Measurements from ENCODE around the gene KRT6B. TPM values are rescaled to one million over a fixed set of nuclear protein-coding genes. Genes with fewer than 3 reads are reported as not detected.
"Not testable (repeated sequence)": the region's sequence is repeated elsewhere in the genome, so short reads cannot be mapped to it uniquely, and the experiment has no call there.

Gene KRT6B
- not detected in 2 replicates for total RNA-seq

DNA sequence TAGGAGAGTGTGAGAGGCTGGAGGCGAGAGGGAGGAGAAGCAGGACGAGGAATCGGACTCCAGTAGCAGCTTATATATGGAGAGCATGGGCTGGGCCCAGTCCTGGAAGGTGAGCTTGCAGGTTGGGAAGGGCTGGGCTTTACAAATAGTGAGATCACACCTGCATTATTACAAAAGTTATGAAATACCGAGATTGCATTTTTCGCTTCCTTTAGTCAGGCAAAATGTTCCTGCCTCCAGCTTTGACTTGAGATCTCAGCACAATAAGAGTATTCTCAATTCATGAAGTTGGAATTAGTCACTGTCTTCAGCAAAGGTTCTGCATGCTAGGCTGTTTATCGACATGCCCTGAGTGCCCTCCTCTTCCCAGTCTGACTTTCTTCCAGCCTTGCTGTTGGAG, at the start of gene KRT6B:
KRT6B (minus strand) TSS at position 46 of the 400 bp plus-strand sequence. CDS start 68 bp downstream, outside the sequence.
- Mint-ChIP-seq H3K27ac (no peak within 1 kb of the TSS), H3K4me1 (peaks cover 8% of the 10 kb centered on the region), H3K27me3 (peaks cover 13% of the 10 kb centered on the region), H3K36me3 (ENCODE audit: low read depth) (no peaks in the 10 kb centered on the region), H3K4me3 (no peak within 1 kb of the TSS), H3K9me3 (no peaks in the 10 kb centered on the region)
- intact Hi-C loops (cut with micrococcal nuclease) = no loop called here
- DNase-seq = no peak

DNA sequence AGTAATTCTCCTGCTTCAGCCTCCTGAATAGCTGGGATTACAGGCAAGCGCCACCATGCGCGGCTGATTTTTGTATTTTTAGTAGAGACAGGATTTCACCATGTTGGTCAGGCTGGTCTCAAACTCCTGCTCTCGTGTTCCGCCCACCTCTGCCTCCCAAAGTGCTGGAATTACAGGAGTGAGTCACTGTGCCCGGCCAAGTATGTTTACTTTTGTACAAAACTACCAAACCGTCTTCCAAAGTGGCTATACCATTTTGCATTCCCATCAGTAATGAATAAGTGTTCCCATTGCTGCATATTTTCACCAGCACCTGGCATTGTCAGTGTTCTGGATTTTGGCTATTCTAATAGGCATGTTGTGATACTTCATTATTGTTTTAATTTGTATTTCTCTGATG, 49.5 kb upstream of the KRT6B start:
- no peak for DNase-seq
- Mint-ChIP-seq H3K27ac (no peak overlapping the region), H3K9me3 (no peaks in the 10 kb centered on the region), H3K4me1 (no peaks in the 10 kb centered on the region), H3K4me3 (no peak overlapping the region), H3K27me3 (peaks cover 31% of the 10 kb centered on the region), H3K36me3 (ENCODE audit: low read depth) (no peaks in the 10 kb centered on the region)
- intact Hi-C loops (cut with micrococcal nuclease) = no loop called here

DNA sequence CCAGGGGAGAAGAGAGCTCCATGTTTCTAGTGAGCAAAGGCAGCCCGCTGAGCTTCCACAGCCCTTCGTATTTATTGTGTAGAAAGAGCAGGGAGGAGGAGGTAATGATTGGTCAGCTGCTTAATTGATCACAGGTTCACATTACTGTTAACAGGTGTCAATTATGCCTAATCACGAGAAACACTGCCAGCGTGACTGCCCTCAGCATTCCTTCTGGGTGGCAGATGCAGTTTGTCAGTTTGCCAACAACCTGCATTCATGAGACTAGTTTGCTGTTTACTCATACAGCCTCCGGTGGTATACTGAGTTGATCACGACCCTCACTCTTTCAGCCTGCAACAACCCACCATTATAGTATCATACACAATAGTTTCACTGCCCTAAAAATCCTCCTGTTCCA, 48.6 kb upstream of the KRT6B start:
- intact Hi-C loops (cut with micrococcal nuclease); DNase-seq; H3K4me3 Mint-ChIP-seq; H3K36me3 Mint-ChIP-seq (ENCODE audit: low read depth); H3K9me3 Mint-ChIP-seq; H3K4me1 Mint-ChIP-seq; H3K27ac Mint-ChIP-seq: not testable (repeated sequence)
- H3K27me3 Mint-ChIP-seq = peaks cover 26% of the 10 kb centered on the region

- H3K4me1 Mint-ChIP-seq = no peaks in the 10 kb centered on the region
- intact Hi-C loops (cut with micrococcal nuclease) = no loop called here
- H3K9me3 Mint-ChIP-seq = no peaks in the 10 kb centered on the region
- H3K36me3 Mint-ChIP-seq (ENCODE audit: low read depth) = no peaks in the 10 kb centered on the region
- no peak overlapping the region for H3K27ac Mint-ChIP-seq
- no peak overlapping the region for H3K4me3 Mint-ChIP-seq
- DNase-seq = no peak
- peaks cover 22% of the 10 kb centered on the region for H3K27me3 Mint-ChIP-seq
These were observed 48.0 kb upstream of the KRT6B start for GRCh38 chr12:52499806-52500560.

DNA sequence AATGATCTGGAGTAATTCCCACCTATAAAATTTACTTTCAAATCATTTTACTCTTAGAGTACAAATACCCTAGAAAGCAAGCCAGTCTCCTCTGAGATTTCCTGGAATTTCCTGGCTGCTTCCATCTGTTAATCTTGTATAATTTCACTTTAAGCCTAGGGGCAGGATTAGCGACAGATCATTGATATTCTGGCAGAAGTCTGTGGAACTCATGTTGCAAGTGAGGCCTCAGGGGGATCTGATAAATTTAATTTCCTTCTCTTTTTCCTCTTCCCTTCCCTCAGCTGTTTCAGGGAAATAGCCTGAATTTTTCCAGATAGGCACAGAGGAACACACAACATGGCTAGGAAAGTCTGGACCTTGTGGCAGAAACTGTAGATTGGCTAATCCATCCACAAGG, 47.0 kb upstream of the KRT6B start:
- Mint-ChIP-seq H3K27ac (no peak overlapping the region), H3K4me1 (no peaks in the 10 kb centered on the region), H3K9me3 (no peaks in the 10 kb centered on the region), H3K36me3 (ENCODE audit: low read depth) (no peaks in the 10 kb centered on the region), H3K27me3 (peaks cover 27% of the 10 kb centered on the region), H3K4me3 (no peak overlapping the region)
- no peak for DNase-seq
- intact Hi-C loops (cut with micrococcal nuclease) = no loop called here

GRCh38 chr12:52497975-52498374, 46.0 kb upstream of the KRT6B start:
- Mint-ChIP-seq H3K27ac (no peak overlapping the region), H3K4me3 (no peak overlapping the region), H3K4me1 (no peaks in the 10 kb centered on the region), H3K36me3 (ENCODE audit: low read depth) (no peaks in the 10 kb centered on the region), H3K27me3 (peaks cover 23% of the 10 kb centered on the region), H3K9me3 (no peaks in the 10 kb centered on the region)
- no peak for DNase-seq
- intact Hi-C loops (cut with micrococcal nuclease) = no loop called here

DNA sequence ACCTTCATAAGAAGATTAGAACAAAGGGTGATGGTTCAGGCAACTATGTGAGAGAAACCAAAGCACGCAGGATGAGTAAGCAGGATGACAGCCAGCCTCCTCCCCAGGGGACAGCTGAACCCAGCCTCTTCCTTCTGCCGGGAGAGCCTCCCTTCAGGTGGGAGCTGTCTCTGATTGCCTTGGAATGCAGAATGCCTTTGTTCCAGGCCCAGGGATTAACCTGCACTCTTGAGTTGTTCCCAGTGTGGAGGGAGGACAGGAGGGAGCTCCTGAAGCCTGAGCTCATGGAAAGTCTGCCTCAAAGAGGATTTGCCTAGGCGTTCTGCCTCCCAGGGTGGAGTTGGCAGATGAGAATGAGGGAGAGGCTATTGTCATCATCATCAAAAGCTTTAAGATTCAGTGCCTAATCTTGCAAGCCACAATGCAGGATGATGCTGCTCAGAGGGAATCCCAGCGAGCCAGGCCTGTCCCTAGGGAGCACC, 44.7 kb upstream of the KRT6B start:
- no peak for DNase-seq
- H3K4me1 Mint-ChIP-seq = no peaks in the 10 kb centered on the region
- H3K36me3 Mint-ChIP-seq (ENCODE audit: low read depth) = no peaks in the 10 kb centered on the region
- H3K27me3 Mint-ChIP-seq = peaks cover 18% of the 10 kb centered on the region
- H3K27ac Mint-ChIP-seq = no peak overlapping the region
- intact Hi-C loops (cut with micrococcal nuclease) = no loop called here
- H3K9me3 Mint-ChIP-seq = no peaks in the 10 kb centered on the region
- no peak overlapping the region for H3K4me3 Mint-ChIP-seq

- Mint-ChIP-seq H3K4me1 (no peaks in the 10 kb centered on the region), H3K4me3 (no peak overlapping the region), H3K9me3 (no peaks in the 10 kb centered on the region), H3K36me3 (ENCODE audit: low read depth) (no peaks in the 10 kb centered on the region), H3K27ac (no peak overlapping the region), H3K27me3 (peaks cover 18% of the 10 kb centered on the region)
- DNase-seq = no peak
- intact Hi-C loops (cut with micrococcal nuclease) = no loop called here
These were observed 44.1 kb upstream of the KRT6B start for GRCh38 chr12:52496054-52496453.

DNA sequence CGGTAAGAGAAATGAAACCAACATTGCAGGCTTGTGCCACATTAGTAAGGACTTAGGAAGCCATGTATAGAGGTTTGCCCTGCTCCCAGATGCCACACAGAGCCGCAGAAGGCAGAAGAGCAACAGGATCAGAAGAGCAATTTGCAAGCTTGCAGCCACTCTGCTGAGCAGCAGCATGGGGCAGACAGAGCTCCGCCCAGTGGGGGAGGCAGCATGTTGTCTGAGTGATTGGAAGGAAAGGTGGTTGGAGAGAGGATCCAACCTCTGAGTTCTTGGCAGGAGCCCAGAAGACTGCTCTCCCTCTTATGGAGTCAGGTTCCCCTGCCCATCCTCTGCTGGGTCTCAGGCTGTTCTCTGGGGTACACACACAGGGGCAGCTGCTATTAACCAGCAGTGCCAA, 43.4 kb upstream of the KRT6B start:
- H3K27me3 Mint-ChIP-seq = peaks cover 17% of the 10 kb centered on the region
- H3K4me3 Mint-ChIP-seq = no peak overlapping the region
- H3K36me3 Mint-ChIP-seq (ENCODE audit: low read depth) = no peaks in the 10 kb centered on the region
- no peak overlapping the region for H3K27ac Mint-ChIP-seq
- H3K4me1 Mint-ChIP-seq = no peaks in the 10 kb centered on the region
- intact Hi-C loops (cut with micrococcal nuclease) = no loop called here
- no peaks in the 10 kb centered on the region for H3K9me3 Mint-ChIP-seq
- no peak for DNase-seq

DNA sequence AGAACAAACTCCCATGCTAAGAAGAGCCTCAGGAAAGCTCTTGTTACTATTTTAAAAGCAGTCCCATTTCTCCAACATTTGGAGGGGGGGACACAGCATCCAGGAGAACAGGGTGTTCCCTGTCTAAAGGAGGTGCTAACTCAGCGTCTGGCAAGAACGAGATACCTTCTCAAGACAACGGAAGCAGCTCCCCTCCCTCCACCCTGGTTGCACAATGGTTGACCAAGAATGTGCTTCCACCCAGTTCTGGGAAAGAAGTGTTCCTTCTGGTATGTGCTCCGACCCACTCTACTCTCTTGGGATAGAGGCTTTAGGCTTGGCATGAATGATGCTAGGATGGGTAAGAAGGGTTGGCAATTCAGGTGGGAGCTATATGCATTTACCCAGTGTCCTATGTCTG, 42.6 kb upstream of the KRT6B start:
- intact Hi-C loops (cut with micrococcal nuclease) = no loop called here
- no peak overlapping the region for H3K4me3 Mint-ChIP-seq
- H3K27ac Mint-ChIP-seq = no peak overlapping the region
- no peaks in the 10 kb centered on the region for H3K4me1 Mint-ChIP-seq
- DNase-seq = no peak
- peaks cover 17% of the 10 kb centered on the region for H3K27me3 Mint-ChIP-seq
- H3K36me3 Mint-ChIP-seq (ENCODE audit: low read depth) = no peaks in the 10 kb centered on the region
- H3K9me3 Mint-ChIP-seq = no peaks in the 10 kb centered on the region

DNA sequence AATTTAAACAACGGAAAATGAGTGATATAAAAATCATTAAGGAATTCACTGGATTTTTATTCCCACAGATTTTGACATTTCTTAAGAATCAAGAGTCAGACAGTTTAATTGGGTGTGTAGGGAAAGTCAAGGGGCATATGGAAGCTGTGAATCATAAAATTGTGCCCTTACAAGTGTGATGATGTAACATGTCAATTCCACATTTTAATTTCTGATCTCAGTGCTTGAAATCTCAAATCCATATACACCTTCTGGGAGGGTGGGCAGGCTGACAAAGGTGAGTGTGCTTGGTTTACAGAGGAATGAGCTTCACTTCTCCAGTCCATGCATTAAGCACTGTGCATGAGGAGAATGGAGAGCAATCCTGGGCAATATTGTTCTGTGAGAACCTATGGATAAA, 42.2 kb upstream of the KRT6B start:
- no peaks in the 10 kb centered on the region for H3K36me3 Mint-ChIP-seq (ENCODE audit: low read depth)
- intact Hi-C loops (cut with micrococcal nuclease) = no loop called here

GRCh38 chr12:52493172-52493571, 41.2 kb upstream of the KRT6B start, which contains the start of gene KRT6A:
Gene KRT6A (minus strand): TSS chr12:52493257. CDS start chr12:52493188, 69 bp downstream.
- intact Hi-C loops (cut with micrococcal nuclease) = no loop called here
- Mint-ChIP-seq H3K27ac (no peak within 1 kb of the TSS), H3K4me1 (no peaks in the 10 kb centered on the region)

More for the DNA sequence above, 42.2 kb upstream of the KRT6B start:
- Mint-ChIP-seq H3K27me3 (peaks cover 17% of the 10 kb centered on the region), H3K4me1 (no peaks in the 10 kb centered on the region), H3K9me3 (no peaks in the 10 kb centered on the region), H3K4me3 (no peak overlapping the region), H3K27ac (no peak overlapping the region)
- DNase-seq = no peak

GRCh38 chr12:52492405-52492804, 40.5 kb upstream of the KRT6B start:
- H3K9me3 Mint-ChIP-seq; H3K4me1 Mint-ChIP-seq; H3K27ac Mint-ChIP-seq; intact Hi-C loops (cut with micrococcal nuclease); H3K36me3 Mint-ChIP-seq (ENCODE audit: low read depth); DNase-seq; H3K4me3 Mint-ChIP-seq: not testable (repeated sequence)
- peaks cover 18% of the 10 kb centered on the region for H3K27me3 Mint-ChIP-seq

More at GRCh38 chr12:52493172-52493571, 41.2 kb upstream of the KRT6B start, which contains the start of gene KRT6A:
- no peak for DNase-seq
- Mint-ChIP-seq H3K27me3 (peaks cover 21% of the 10 kb centered on the region), H3K9me3 (no peaks in the 10 kb centered on the region), H3K36me3 (ENCODE audit: low read depth) (no peaks in the 10 kb centered on the region), H3K4me3 (no peak within 1 kb of the TSS)

DNA sequence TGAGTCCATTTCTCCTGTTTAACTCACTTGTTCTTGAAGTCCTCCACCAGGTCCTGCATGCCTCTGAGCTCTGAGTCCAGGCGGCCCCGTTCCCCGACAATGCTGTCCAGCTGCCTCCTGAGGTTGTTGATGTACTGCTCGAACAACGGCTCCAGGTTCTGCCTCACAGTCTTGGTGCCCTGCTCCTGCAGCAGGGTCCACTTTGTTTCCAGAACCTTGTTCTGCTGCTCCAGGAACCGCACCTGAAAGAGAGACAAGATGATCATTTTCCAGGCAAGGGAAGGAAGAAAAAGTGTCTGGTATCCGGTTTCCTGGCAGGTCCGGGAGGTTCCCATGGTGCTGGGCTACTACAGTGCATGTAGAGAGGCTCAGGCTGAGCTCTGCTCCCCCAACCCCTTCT, 39.5 kb upstream of the KRT6B start:
- not testable (repeated sequence) for H3K36me3 Mint-ChIP-seq (ENCODE audit: low read depth)

DNA sequence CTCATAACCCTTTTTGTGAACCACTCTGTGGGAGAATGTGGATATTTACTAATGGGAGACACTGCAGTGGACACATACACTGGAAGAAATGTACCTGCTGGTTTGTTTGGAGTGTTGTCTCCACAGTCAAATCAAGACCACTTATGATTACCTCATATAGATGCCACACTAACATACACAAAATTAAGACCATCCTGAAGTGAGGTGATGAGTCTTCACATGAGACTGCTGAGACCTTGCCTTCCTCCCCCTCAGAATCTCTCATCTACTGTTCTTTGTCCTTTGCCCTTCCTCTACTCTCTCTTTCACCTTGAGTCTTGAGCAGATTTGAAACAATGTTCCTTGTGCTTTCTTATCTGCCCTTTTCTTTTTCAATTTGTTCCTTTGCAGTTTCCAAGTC, 36.8 kb upstream of the KRT6B start:
- intact Hi-C loops (cut with micrococcal nuclease) = no loop called here
- Mint-ChIP-seq H3K27ac (no peak overlapping the region), H3K9me3 (no peaks in the 10 kb centered on the region), H3K36me3 (ENCODE audit: low read depth) (no peaks in the 10 kb centered on the region), H3K27me3 (peaks cover 26% of the 10 kb centered on the region), H3K4me1 (no peaks in the 10 kb centered on the region), H3K4me3 (no peak overlapping the region)
- no peak for DNase-seq

More for the DNA sequence above, 39.5 kb upstream of the KRT6B start:
- H3K27ac Mint-ChIP-seq; DNase-seq; H3K9me3 Mint-ChIP-seq; intact Hi-C loops (cut with micrococcal nuclease); H3K4me1 Mint-ChIP-seq; H3K4me3 Mint-ChIP-seq: not testable (repeated sequence)
- peaks cover 20% of the 10 kb centered on the region for H3K27me3 Mint-ChIP-seq

Data from activated CD4-positive, alpha-beta T cell treated with anti-CD3 and anti-CD28 coated beads, Interleukin-2, amount 10 ng/mL, durations not matched to agents 24 days and 14 days (primary cell).